Loucy (cell line): ENCODE data around the gene DSCAM.

Experiments used
- H2AFZ ChIP-seq: fragments of 200-600 bp; sonication (generic); 2 replicates; pipeline ENCODE4 v1.6.0; 2016; ENCODE audit warnings: antibody characterized with exemption, mild to moderate bottlenecking, low read length, moderate library complexity
- H3F3A ChIP-seq: fragments of 200-600 bp; 2 replicates; pipeline ENCODE4 v1.6.0; 2016; ENCODE audit warnings: antibody characterized with exemption, low read depth, mild to moderate bottlenecking
- H3K27me3 ChIP-seq: fragments of 200-600 bp; sonication (generic); 2 replicates; pipeline ENCODE4 v1.6.1; 2014; ENCODE audit warnings: low read length, mild to moderate bottlenecking; ENCODE audit not compliant: insufficient read depth, poor library complexity, severe bottlenecking
- H3K36me3 ChIP-seq: fragments of 200-600 bp; sonication (generic); 2 replicates; pipeline ENCODE4 v1.6.1; 2016; ENCODE audit warnings: low read length; ENCODE audit not compliant: insufficient read depth
- H3K4me1 ChIP-seq: fragments of 200-600 bp; sonication (generic); 2 replicates; pipeline ENCODE4 v1.5.1; 2014; ENCODE audit warnings: low read length, mild to moderate bottlenecking; ENCODE audit not compliant: insufficient read depth, poor library complexity, severe bottlenecking
- H3K4me2 ChIP-seq: fragments of 200-600 bp; sonication (generic); 2 replicates; pipeline ENCODE4 v1.6.0; 2014; ENCODE audit warnings: antibody characterized with exemption, low read length, low read depth, mild to moderate bottlenecking; ENCODE audit not compliant: poor library complexity, severe bottlenecking
- H3K4me3 ChIP-seq: fragments of 200-600 bp; sonication (generic); 2 replicates; pipeline ENCODE4 v1.5.1; 2014; ENCODE audit warnings: low read length, mild to moderate bottlenecking, mixed read lengths; ENCODE audit not compliant: poor library complexity, severe bottlenecking
- H3K79me2 ChIP-seq: fragments of 200-600 bp; sonication (generic); 2 replicates; pipeline ENCODE4 v1.6.1; 2014; ENCODE audit warnings: low read length; ENCODE audit not compliant: insufficient read depth
- H3K9ac ChIP-seq: fragments of 200-600 bp; sonication (generic); 2 replicates; pipeline ENCODE4 v1.6.0; 2014; ENCODE audit warnings: mild to moderate bottlenecking, low read depth, low read length, moderate library complexity; ENCODE audit not compliant: poor library complexity, severe bottlenecking
- H3K9me2 ChIP-seq: fragments of 200-600 bp; sonication (generic); replicated peaks from 2 replicates; pipeline ENCODE4 v1.6.1; 2016; ENCODE audit warnings: low read depth, low read length, mixed read lengths
- H3K9me3 ChIP-seq: fragments of 200-600 bp; sonication (generic); 2 replicates; pipeline ENCODE4 v1.6.1; 2014; ENCODE audit warnings: mild to moderate bottlenecking, antibody characterized with exemption, low read length, low read depth; ENCODE audit not compliant: insufficient read depth
- H4K20me1 ChIP-seq: fragments of 200-600 bp; sonication (generic); 2 replicates; pipeline ENCODE4 v1.6.0; 2014; ENCODE audit warnings: antibody characterized with exemption, low read length, mild to moderate bottlenecking; ENCODE audit not compliant: insufficient read depth, poor library complexity, severe bottlenecking
- EZH2phosphoT487 ChIP-seq: fragments of 200-600 bp; IDR thresholded peaks from 2 replicates; pipeline ENCODE4 v1.6.1; 2018; ENCODE audit warnings: antibody characterized with exemption, mild to moderate bottlenecking, moderate library complexity, borderline replicate concordance
- TF ChIP-seq, protein P1 (sequence below): fragments of 200-600 bp; sonication (generic); conservative IDR thresholded peaks from 2 replicates; pipeline ENCODE4 v1.5.1; 2014; ENCODE audit warnings: mild to moderate bottlenecking, antibody characterized with exemption, low read length

Gene DSCAM

GRCh38 chr21:40618191-40618973 is 228.6 kb downstream of the DSCAM start:
- no peaks in the 10 kb centered on the region for H3K79me2 ChIP-seq
- no peaks in the 10 kb centered on the region for H3F3A ChIP-seq
- no peaks in the 10 kb centered on the region for H3K9me2 ChIP-seq
- no peaks in the 10 kb centered on the region for H3K4me1 ChIP-seq
- peaks cover 3% of the 10 kb centered on the region; the same call in 1 of the 2 replicates for H3K9me3 ChIP-seq
- no peak overlapping the region for H3K4me3 ChIP-seq
- H2AFZ ChIP-seq = no peak overlapping the region
- no peaks in the 10 kb centered on the region for H3K27me3 ChIP-seq
- H3K4me2 ChIP-seq = no peak overlapping the region
- no peaks in the 10 kb centered on the region for H4K20me1 ChIP-seq
- no peaks in the 10 kb centered on the region for H3K36me3 ChIP-seq
- no peak overlapping the region for H3K9ac ChIP-seq
- TF ChIP-seq, protein P1, sequence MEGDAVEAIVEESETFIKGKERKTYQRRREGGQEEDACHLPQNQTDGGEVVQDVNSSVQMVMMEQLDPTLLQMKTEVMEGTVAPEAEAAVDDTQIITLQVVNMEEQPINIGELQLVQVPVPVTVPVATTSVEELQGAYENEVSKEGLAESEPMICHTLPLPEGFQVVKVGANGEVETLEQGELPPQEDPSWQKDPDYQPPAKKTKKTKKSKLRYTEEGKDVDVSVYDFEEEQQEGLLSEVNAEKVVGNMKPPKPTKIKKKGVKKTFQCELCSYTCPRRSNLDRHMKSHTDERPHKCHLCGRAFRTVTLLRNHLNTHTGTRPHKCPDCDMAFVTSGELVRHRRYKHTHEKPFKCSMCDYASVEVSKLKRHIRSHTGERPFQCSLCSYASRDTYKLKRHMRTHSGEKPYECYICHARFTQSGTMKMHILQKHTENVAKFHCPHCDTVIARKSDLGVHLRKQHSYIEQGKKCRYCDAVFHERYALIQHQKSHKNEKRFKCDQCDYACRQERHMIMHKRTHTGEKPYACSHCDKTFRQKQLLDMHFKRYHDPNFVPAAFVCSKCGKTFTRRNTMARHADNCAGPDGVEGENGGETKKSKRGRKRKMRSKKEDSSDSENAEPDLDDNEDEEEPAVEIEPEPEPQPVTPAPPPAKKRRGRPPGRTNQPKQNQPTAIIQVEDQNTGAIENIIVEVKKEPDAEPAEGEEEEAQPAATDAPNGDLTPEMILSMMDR = no peak
- no peak for TF ChIP-seq EZH2phosphoT487

DNA sequence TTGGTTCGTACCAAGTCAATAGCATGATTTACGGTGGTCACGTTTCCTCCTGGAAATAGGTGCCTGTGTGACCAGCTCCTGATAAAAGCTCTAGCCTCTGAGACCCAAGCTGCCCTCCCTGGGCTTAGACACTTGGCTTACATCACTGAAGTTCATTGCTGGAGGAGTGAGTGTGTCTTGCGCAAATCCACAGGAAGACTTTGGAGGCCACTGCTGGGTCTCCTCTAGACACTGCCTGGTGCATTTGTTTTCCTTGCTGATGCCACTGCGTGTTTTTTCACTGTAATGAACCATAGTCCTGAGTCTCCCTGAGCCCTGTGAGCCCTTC is 230.6 kb downstream of the DSCAM start:
- H3K4me3 ChIP-seq = no peak overlapping the region
- TF ChIP-seq, protein P1 = no peak
- TF ChIP-seq EZH2phosphoT487 = no peak
- no peaks in the 10 kb centered on the region for H3K4me1 ChIP-seq
- peaks cover 3% of the 10 kb centered on the region; the same call in 1 of the 2 replicates for H3K9me3 ChIP-seq
- no peak overlapping the region for H2AFZ ChIP-seq
- H3K9me2 ChIP-seq = no peaks in the 10 kb centered on the region
- H3K79me2 ChIP-seq = no peaks in the 10 kb centered on the region
- no peak overlapping the region for H3K9ac ChIP-seq
- H3K27me3 ChIP-seq = no peaks in the 10 kb centered on the region
- H4K20me1 ChIP-seq = no peaks in the 10 kb centered on the region
- H3K36me3 ChIP-seq = no peaks in the 10 kb centered on the region
- no peaks in the 10 kb centered on the region for H3F3A ChIP-seq
- no peak overlapping the region for H3K4me2 ChIP-seq

- no peaks in the 10 kb centered on the region for H3K9me2 ChIP-seq
- H3K9me3 ChIP-seq = peaks cover 2% of the 10 kb centered on the region; the same call in 1 of the 2 replicates
- no peaks in the 10 kb centered on the region for H3F3A ChIP-seq
- no peak overlapping the region for H2AFZ ChIP-seq
- TF ChIP-seq EZH2phosphoT487 = no peak
- TF ChIP-seq, protein P1 = no peak
- H3K79me2 ChIP-seq = no peaks in the 10 kb centered on the region
- no peaks in the 10 kb centered on the region for H4K20me1 ChIP-seq
- no peaks in the 10 kb centered on the region for H3K4me1 ChIP-seq
- no peak overlapping the region for H3K4me2 ChIP-seq
- H3K36me3 ChIP-seq = no peaks in the 10 kb centered on the region
- no peak overlapping the region for H3K9ac ChIP-seq
- no peaks in the 10 kb centered on the region for H3K27me3 ChIP-seq
- H3K4me3 ChIP-seq = no peak overlapping the region
Observed at GRCh38 chr21:40615505-40616376, 231.2 kb downstream of the DSCAM start.
